ENCODE measurements around the gene TSFM. TPM values are rescaled to one million over a fixed set of nuclear protein-coding genes. Genes with fewer than 3 reads are reported as not detected.

TSFM gene
- total and polyA plus RNA-seq, 2 of the 4 experiments (the other 2 are of a cell fraction), result 11.5 to 14.0 TPM

GRCh38 chr12:57838594-57839302 is 56.2 kb downstream of the TSFM start:
- Histone ChIP-seq H2AK9ac (replicated peaks; ENCODE audit: low read depth, low read length, poor library complexity) (peak overlapping the region; percentile 6), H3K56ac (ENCODE audit: extremely low read depth, insufficient read depth, low read length) (peak overlapping the region; percentile 5; the same call in 1 of the 2 replicates), H3K9me3 (ENCODE audit: control insufficient read depth, insufficient read depth, low read length) (no peaks in the 10 kb centered on the region), H3K79me1 (ENCODE audit: low read depth in 1 of 2, low read length in 2 of 2) (peaks cover 0 to 79% of the 10 kb centered on the region in 2 experiments; a peak in 2 of 4 replicates), H3K36me3 (ENCODE audit: control insufficient read depth, insufficient read depth, low read length) (peaks cover 7% of the 10 kb centered on the region; the same call in 1 of the 2 replicates), H3K27me3 (ENCODE audit: control insufficient read depth, insufficient read depth, low read length) (no peaks in the 10 kb centered on the region), H2BK5ac (ENCODE audit: low read depth, low read length, poor library complexity, severe bottlenecking) (peak overlapping the region; percentile 73), H3K9me1 (ENCODE audit: insufficient read depth, low read length) (peaks cover 68% of the 10 kb centered on the region), H3K18ac (ENCODE audit: low read depth, low read length) (peak overlapping the region; percentile 30; the same call in 1 of the 2 replicates), H3K23ac (ENCODE audit: low read depth, low read length) (peak overlapping the region; percentile 73), H3K4ac (ENCODE audit: low read depth, low read length) (peak overlapping the region; percentile 29; the same call in 1 of the 2 replicates), H4K91ac (ENCODE audit: insufficient read depth, low read depth, low read length) (peak overlapping the region; percentile 24; the same call in 1 of the 2 replicates), H4K8ac (ENCODE audit: low read depth in 2 of 2, low read length in 2 of 2) (peak overlapping the region in 1 of 2 experiments; percentile 1; a peak in 1 of 4 replicates), H2BK120ac (ENCODE audit: low read depth, low read length) (peak overlapping the region; percentile 17; the same call in 1 of the 2 replicates), H2BK15ac (ENCODE audit: low read depth, low read length) (0 out of 3 replicates have a peak overlapping the region, but pooled peaks have one; percentile 28), H4K20me1 (ENCODE audit: insufficient read depth, low read length) (peaks cover 98% of the 10 kb centered on the region), H3K4me2 (ENCODE audit: low read depth, low read length) (peak overlapping the region; percentile 64), H2BK20ac (ENCODE audit: low read depth, low read length) (peak overlapping the region; percentile 22; the same call in 1 of the 2 replicates), H4K5ac (ENCODE audit: low read depth, low read length) (no peak overlapping the region), H2AFZ (replicated peaks; ENCODE audit: low read length, poor library complexity) (no peak overlapping the region), H3K4me3 (ENCODE audit: insufficient read depth, low read depth, low read length) (no peak overlapping the region), H3K9ac (ENCODE audit: low read depth, low read length) (no peak overlapping the region), H3K14ac (replicated peaks; ENCODE audit: low read depth, low read length) (peak overlapping the region; percentile 26), H3K4me1 (ENCODE audit: control insufficient read depth, insufficient read depth, low read length) (peaks cover 61% of the 10 kb centered on the region), H3K27ac (ENCODE audit: insufficient read depth, low read length) (peak overlapping the region; percentile 49; the same call in 1 of the 2 replicates), H2AK5ac (ENCODE audit: low read depth, low read length) (peak overlapping the region; percentile 41; the same call in 1 of the 2 replicates)
- 40% methylated on average over 1 of the region's 8 CpGs; no CpG with 5 or more reads in 1 of the 2 experiments for WGBS, 2 experiments (ENCODE audit: extremely low coverage in 2 of 2, insufficient read length in 1 of 2)
- no peak for TF ChIP-seq NFE2L2 (IDR thresholded peaks at IDR 0.05; ENCODE audit: low read depth, low read length)
- no peak for TF ChIP-seq MAZ (IDR thresholded peaks at IDR 0.05; ENCODE audit: borderline replicate concordance, low read depth, low read length)
- CTCF ChIA-PET, result interaction anchor here (1.0 to 1.6 kb wide), 3 partner anchors 57 to 67 kb away, joined by 3 read pairs; no protein-coding TSS in a partner anchor
- intact Hi-C loops (cut with micrococcal nuclease), result no loop called here
- ATAC-seq (ENCODE audit: low read depth), result no peak
- POLR2A ChIA-PET (ENCODE audit: unreplicated experiment), result no interaction called here
- peak; percentile 39 for DNase-seq
- dilution Hi-C loops (cut with HindIII; ENCODE audit: low sequenced_read_pairs, unreplicated experiment), result no loop called here
- no TSS peak for BruUV-seq (replicated peaks)
- in situ Hi-C loops (cut with MboI; ENCODE audit: low sequenced_read_pairs), result no loop called here
